Panc1 (cell line): Measurements from ENCODE around the gene PIEZO1.

Experiments used
- POLR2AphosphoS5 ChIP-seq: IDR thresholded peaks from 2 replicates; pipeline ENCODE4 v1.6.1; 2012; ENCODE audit warnings: mild to moderate bottlenecking, low read depth, low read length, moderate library complexity
- TF ChIP-seq, protein P1 (sequence below): fragments of 450-650 bp; IDR thresholded peaks from 2 replicates; pipeline ENCODE4 v1.5.1; 2017; ENCODE audit warnings: mild to moderate bottlenecking

- TF ChIP-seq, protein P1, sequence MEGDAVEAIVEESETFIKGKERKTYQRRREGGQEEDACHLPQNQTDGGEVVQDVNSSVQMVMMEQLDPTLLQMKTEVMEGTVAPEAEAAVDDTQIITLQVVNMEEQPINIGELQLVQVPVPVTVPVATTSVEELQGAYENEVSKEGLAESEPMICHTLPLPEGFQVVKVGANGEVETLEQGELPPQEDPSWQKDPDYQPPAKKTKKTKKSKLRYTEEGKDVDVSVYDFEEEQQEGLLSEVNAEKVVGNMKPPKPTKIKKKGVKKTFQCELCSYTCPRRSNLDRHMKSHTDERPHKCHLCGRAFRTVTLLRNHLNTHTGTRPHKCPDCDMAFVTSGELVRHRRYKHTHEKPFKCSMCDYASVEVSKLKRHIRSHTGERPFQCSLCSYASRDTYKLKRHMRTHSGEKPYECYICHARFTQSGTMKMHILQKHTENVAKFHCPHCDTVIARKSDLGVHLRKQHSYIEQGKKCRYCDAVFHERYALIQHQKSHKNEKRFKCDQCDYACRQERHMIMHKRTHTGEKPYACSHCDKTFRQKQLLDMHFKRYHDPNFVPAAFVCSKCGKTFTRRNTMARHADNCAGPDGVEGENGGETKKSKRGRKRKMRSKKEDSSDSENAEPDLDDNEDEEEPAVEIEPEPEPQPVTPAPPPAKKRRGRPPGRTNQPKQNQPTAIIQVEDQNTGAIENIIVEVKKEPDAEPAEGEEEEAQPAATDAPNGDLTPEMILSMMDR = no peak
- TF ChIP-seq POLR2AphosphoS5 = no peak
Observed at GRCh38 chr16:88686062-88686438, 99.0 kb downstream of the PIEZO1 start.
